ENCODE measurements around the gene LHB. TPM values are rescaled to one million over a fixed set of nuclear protein-coding genes. Genes with fewer than 3 reads are reported as not detected.
"Not testable (repeated sequence)": the region's sequence is repeated elsewhere in the genome, so short reads cannot be mapped to it uniquely, and the experiment has no call there.

Gene LHB
- total and polyA plus RNA-seq, 7 experiments from 2014 or later = not detected

DNA sequence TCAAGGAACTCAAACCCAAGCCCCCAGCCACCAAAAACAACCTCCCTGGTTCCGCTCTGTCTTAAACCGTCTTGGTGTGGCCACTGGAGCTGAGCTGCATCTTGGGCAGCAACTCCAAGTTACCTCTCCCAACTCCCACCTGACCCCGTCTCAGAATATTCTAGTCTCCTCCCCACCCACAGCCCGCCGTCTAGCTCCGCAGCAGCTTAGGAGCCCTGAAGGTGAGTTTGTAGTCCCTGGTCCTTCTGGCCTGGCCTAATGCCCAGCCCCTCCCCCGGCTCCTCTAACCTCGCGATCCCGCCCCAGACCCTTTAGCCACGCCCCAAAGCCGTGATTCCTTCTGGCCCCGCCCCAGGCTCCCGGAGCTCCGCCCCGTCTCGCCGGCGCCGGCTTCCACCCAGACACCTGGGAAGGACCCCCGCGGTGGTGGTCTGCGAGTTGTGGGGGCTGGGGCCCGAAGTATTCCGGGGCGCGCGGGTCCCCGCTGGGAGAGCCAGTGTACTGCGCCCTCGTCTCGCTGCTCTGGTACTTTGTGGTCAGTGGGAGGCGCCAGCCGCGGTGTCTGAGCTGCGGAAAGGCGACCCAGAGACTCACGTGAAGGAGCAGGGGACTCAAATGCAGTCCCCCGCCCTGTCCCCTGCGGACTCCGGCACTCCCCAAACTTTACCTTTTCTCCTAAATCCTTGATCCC lies 2.5 kb upstream of the LHB start:
- no peaks in the 10 kb centered on the region for H3K9me3 ChIP-seq (ENCODE audit: control insufficient read depth in 2 of 3, low read length in 3 of 3)
- intact Hi-C loops (cut with micrococcal nuclease) = loop anchor here (2.0 to 5.0 kb wide), 3 partner anchors 27 to 128 kb away; partner anchors contain the start of genes GYS1 (in 2 of the 2), RUVBL2 (in 2 of the 2) and CGB7 (in 1 of the 2)
- peaks cover 0 to 22% (median 0%) of the 10 kb centered on the region in 5 donors for H3K27me3 Mint-ChIP-seq
- DNase-seq (peak; percentile 33 to 76 (median 55)), ATAC-seq (peak; percentile 65)
- H3K4me1 Mint-ChIP-seq = peaks cover 7 to 22% (median 18%) of the 10 kb centered on the region in 7 donors
- H3K36me3 ChIP-seq (ENCODE audit: control insufficient read depth in 2 of 3, insufficient read depth in 3 of 3, low read length in 3 of 3) = peaks cover 0 to 13% (median 0%) of the 10 kb centered on the region in 3 experiments
- H3K4me3 ChIP-seq (ENCODE audit: low read length) = peak overlapping the region; percentile 76
- peaks cover 0 to 4% of the 10 kb centered on the region in 2 donors for H3K4me1 ChIP-seq (ENCODE audit: control insufficient read depth in 2 of 2, insufficient read depth in 2 of 2, low read length in 2 of 2)
- CTCF ChIA-PET = interaction anchor here (0.7 to 2.6 kb wide), 2 partner anchors 9 to 19 kb away, joined by 3 to 11 read pairs; no protein-coding TSS in a partner anchor
- H3K9me3 Mint-ChIP-seq = no peaks in the 10 kb centered on the region
- H3K27ac ChIP-seq (ENCODE audit: low read depth, low read length) = no peak overlapping the region
- H3K36me3 Mint-ChIP-seq = peaks cover 0 to 1% (median 0%) of the 10 kb centered on the region in 5 donors
- no peaks in the 10 kb centered on the region for H3K27me3 ChIP-seq (ENCODE audit: control insufficient read depth in 2 of 2, insufficient read depth in 2 of 2, low read length in 2 of 2)
- H3K27ac Mint-ChIP-seq = peak overlapping the region in 7 of 9 donors; percentile 36 to 81 (median 66)
- POLR2A ChIA-PET = interaction anchor here (1.1 kb wide), 1 partner anchor 26 kb away, joined by 6 read pairs; the partner anchor contains the start of genes GYS1 and RUVBL2
- H3K4me3 Mint-ChIP-seq = peak overlapping the region; percentile 78 to 95 (median 90)

DNA sequence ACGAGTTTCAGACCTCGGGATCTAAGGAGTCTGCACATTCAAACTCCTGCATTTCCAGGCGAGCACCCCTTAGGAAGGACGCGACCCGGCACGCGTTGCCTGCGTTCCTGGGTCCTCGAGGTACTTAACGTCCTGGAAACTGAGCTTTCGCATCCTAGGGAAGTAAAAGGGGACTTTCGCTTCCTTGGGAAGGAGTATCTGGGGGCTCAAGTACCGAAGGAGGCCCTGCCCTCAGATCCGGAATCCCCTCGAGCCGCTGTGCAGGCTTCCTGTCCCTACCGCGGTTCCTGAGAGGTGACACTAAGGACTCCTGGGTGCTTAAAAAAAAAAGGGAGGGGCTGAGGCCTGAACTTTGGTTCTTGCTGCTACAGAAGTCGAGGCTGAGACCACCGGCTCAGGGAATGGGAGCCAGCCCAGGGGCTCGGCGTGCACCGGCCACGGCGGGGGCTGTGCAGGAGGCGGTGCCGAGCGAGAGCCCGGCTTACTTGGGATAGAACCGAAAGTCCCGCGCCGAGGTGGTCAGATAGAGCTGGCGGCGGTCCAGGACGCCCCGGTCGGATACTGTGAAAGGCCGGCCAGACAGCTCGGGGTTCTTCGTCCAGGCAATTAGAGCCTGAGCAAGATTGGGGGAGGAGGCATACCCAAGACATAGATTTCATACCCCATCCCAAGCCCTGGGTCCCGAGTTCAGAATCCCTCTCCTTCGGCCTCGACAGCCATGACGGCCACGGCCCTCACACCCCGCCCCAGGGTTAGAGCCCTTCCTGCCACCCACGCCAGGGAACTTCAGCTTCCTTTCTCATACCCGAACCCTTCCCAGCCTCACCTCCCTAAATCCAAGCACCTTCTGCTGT lies 1.7 kb upstream of the LHB start:
- Mint-ChIP-seq H3K4me3 (peak overlapping the region; percentile 78 to 95 (median 90)), H3K27ac (peak overlapping the region in 5 of 9 donors; percentile 36 to 81 (median 62)), H3K4me1 (peaks cover 7 to 22% (median 18%) of the 10 kb centered on the region in 7 donors), H3K27me3 (peaks cover 0 to 22% (median 0%) of the 10 kb centered on the region in 5 donors)
- Histone ChIP-seq H3K27ac (ENCODE audit: low read depth, low read length) (peak overlapping the region; percentile 48), H3K4me3 (ENCODE audit: low read length) (peak overlapping the region; percentile 76), H3K36me3 (ENCODE audit: control insufficient read depth in 2 of 3, insufficient read depth in 3 of 3, low read length in 3 of 3) (peaks cover 0 to 13% (median 0%) of the 10 kb centered on the region in 3 experiments)
- H3K27me3 ChIP-seq (ENCODE audit: control insufficient read depth in 2 of 2, insufficient read depth in 2 of 2, low read length in 2 of 2); H3K9me3 ChIP-seq (ENCODE audit: control insufficient read depth in 2 of 3, low read length in 3 of 3); H3K4me1 ChIP-seq (ENCODE audit: control insufficient read depth in 2 of 2, insufficient read depth in 2 of 2, low read length in 2 of 2); ATAC-seq; H3K36me3 Mint-ChIP-seq; H3K9me3 Mint-ChIP-seq: not testable (repeated sequence)
- ChIA-PET POLR2A (interaction anchor here (1.1 to 1.3 kb wide), 4 partner anchors 25 to 79 kb away, joined by 3 to 10 read pairs (median 5); partner anchors contain the start of genes GYS1 and RUVBL2), CTCF (interaction anchor here (0.6 to 2.6 kb wide), 7 partner anchors 9 to 415 kb away, joined by 3 to 11 read pairs (median 5); partner anchors contain the start of gene RUVBL2)
- intact Hi-C loops (cut with micrococcal nuclease) = loop anchor here (2.0 to 5.0 kb wide), 3 partner anchors 26 to 129 kb away; partner anchors contain the start of genes GYS1 (in 2 of the 2), RUVBL2 (in 2 of the 2) and CGB7 (in 1 of the 2)
- peak in 5 of 9 donors; percentile 23 to 36 (median 31) for DNase-seq

DNA sequence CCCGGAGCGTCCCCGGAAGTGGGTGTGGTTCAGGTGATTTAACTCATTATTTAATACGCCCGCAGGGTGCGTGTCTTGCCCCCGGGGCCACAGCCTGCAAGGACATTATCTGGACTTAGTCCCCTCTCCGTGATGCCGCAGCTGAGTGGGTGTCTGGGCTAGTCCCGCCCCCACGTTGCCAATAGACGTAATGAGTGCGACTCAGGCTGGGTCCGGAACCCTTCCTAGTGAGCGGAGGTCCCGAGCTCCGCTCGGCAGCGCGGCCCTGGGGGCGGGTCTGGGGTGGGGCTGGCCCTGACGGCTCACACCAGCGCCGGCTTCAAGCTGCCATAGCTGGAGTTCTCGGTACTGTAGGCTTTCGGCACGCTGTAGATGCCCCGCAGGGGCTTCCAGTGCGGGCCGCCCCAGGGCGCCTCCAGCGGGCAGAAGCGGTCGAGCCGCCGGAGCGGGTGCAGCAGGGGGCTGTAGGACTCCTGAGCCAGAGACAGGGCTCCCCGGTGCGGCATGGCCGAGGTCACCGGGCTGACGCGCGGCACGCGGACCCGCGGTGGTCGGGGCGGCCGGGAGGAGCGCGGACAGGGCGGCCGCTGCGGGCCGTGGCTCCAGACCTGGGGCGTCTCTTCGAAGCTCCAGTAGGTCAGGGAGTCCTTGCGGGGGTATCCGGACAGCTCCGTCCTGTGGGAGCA lies 918 bp upstream of the LHB start:
- Histone ChIP-seq H3K4me3 (ENCODE audit: low read length) (peak overlapping the region; percentile 76), H3K9me3 (ENCODE audit: control insufficient read depth in 2 of 3, low read length in 3 of 3) (no peaks in the 10 kb centered on the region), H3K36me3 (ENCODE audit: control insufficient read depth in 2 of 3, insufficient read depth in 3 of 3, low read length in 3 of 3) (peaks cover 0 to 13% (median 0%) of the 10 kb centered on the region in 3 experiments), H3K27ac (ENCODE audit: low read depth, low read length) (peak overlapping the region; percentile 48), H3K4me1 (ENCODE audit: control insufficient read depth in 2 of 2, insufficient read depth in 2 of 2, low read length in 2 of 2) (peaks cover 0 to 4% of the 10 kb centered on the region in 2 donors), H3K27me3 (ENCODE audit: control insufficient read depth in 2 of 2, insufficient read depth in 2 of 2, low read length in 2 of 2) (no peaks in the 10 kb centered on the region)
- ChIA-PET CTCF (interaction anchor here (0.5 to 2.6 kb wide), 11 partner anchors 8 to 414 kb away, joined by 3 to 11 read pairs (median 4); partner anchors contain the start of gene RUVBL2), POLR2A (interaction anchor here (1.1 to 1.3 kb wide), 4 partner anchors 24 to 80 kb away, joined by 3 to 10 read pairs (median 4); partner anchors contain the start of genes GYS1 and RUVBL2)
- peaks cover 7 to 22% (median 18%) of the 10 kb centered on the region in 7 donors for H3K4me1 Mint-ChIP-seq
- ATAC-seq (peak; percentile 91), DNase-seq (peak; percentile 49 to 71 (median 67))
- intact Hi-C loops (cut with micrococcal nuclease) = loop anchor here (2.0 to 5.0 kb wide), 3 partner anchors 25 to 129 kb away; partner anchors contain the start of genes GYS1 (in 2 of the 2), RUVBL2 (in 2 of the 2) and CGB7 (in 1 of the 2)
- H3K4me3 Mint-ChIP-seq = peak overlapping the region; percentile 78 to 95 (median 90)
- H3K36me3 Mint-ChIP-seq = peaks cover 0 to 6% (median 0%) of the 10 kb centered on the region in 5 donors
- H3K27ac Mint-ChIP-seq = peak overlapping the region in 3 of 9 donors; percentile 28 to 45 (median 42)
- H3K9me3 Mint-ChIP-seq = no peaks in the 10 kb centered on the region
- peaks cover 0 to 22% (median 0%) of the 10 kb centered on the region in 5 donors for H3K27me3 Mint-ChIP-seq

DNA sequence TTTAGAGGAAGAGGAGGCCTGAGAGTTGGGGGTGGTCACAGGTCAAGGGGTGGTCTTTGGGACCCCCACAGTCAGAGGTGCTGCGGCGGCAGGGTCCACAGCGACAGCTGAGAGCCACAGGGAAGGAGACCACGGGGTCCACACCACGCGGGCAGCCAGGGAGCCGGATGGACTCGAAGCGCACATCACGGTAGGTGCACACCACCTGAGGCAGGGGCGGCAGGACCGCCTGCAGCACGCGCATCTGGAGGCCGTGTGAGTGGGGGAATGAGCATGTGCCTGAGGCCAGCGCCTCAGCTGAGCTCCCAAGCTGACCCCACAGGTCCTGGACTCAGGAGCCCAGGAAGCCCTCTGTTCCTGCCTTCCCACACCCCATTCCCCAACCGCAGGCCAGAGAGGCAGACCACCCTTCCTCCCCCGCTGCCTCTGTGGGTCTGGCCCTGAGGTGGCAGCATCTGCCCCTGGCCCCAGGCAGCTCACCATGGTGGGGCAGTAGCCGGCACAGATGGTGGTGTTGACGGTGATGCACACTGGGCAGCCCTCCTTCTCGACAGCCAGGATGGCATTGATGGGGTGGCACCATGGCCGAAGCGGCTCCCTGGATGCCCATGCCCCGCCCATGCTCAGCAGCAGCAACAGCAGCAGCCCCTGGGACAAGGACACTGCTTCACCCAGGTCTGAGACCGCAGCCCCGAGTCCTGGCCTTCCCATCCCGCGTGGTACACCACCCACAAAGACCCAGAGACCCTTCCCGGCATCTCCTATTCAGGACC lies 638 bp downstream of the LHB start:
- ChIA-PET CTCF (interaction anchor here (1.1 kb wide), 1 partner anchor 16 kb away, joined by 3 read pairs; no protein-coding TSS in a partner anchor), POLR2A (no interaction called here)
- H3K4me1 Mint-ChIP-seq = peaks cover 6 to 21% (median 18%) of the 10 kb centered on the region in 7 donors
- H3K36me3 Mint-ChIP-seq = peaks cover 0 to 6% (median 0%) of the 10 kb centered on the region in 5 donors
- Histone ChIP-seq H3K4me1 (ENCODE audit: control insufficient read depth in 2 of 2, insufficient read depth in 2 of 2, low read length in 2 of 2) (peaks cover 0 to 4% of the 10 kb centered on the region in 2 donors), H3K27ac (ENCODE audit: low read depth, low read length) (no peak overlapping the region), H3K4me3 (ENCODE audit: low read length) (no peak overlapping the region), H3K9me3 (ENCODE audit: control insufficient read depth in 2 of 3, low read length in 3 of 3) (no peaks in the 10 kb centered on the region), H3K27me3 (ENCODE audit: control insufficient read depth in 2 of 2, insufficient read depth in 2 of 2, low read length in 2 of 2) (no peaks in the 10 kb centered on the region), H3K36me3 (ENCODE audit: control insufficient read depth in 2 of 3, insufficient read depth in 3 of 3, low read length in 3 of 3) (peaks cover 0 to 25% (median 0%) of the 10 kb centered on the region in 3 experiments)
- no peaks in the 10 kb centered on the region for H3K9me3 Mint-ChIP-seq
- ATAC-seq = no peak
- DNase-seq = no peak
- H3K27me3 Mint-ChIP-seq = peaks cover 0 to 20% (median 0%) of the 10 kb centered on the region in 5 donors
- intact Hi-C loops (cut with micrococcal nuclease) = loop anchor here in 1 of 2 donors (5.0 kb wide), 1 partner anchor 131 kb away; no protein-coding TSS in a partner anchor
- H3K27ac Mint-ChIP-seq = peak overlapping the region in 2 of 9 donors; percentile 22 to 45
- H3K4me3 Mint-ChIP-seq = peak overlapping the region in 3 of 10 donors; percentile 21 to 30 (median 21)

DNA sequence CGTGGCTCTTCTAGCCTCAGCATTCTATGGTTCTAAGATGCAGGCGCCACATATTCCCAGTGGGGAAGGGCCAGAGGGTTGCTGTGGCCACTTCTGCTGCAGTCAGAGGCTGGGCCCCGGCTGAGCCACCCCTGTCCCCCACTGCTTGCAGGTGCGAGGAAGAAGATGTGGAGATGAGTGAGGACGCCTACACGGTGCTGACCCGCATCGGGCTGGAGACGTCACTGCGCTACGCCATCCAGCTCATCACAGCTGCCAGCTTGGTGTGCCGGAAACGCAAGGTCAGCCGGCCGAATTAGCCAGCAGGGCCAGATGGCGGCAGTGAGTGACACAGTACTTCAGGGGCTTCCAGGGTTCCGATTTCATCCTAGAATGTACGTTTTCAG lies 2.0 kb downstream of the LHB start:
- Mint-ChIP-seq H3K4me1 (peaks cover 0 to 16% (median 12%) of the 10 kb centered on the region in 7 donors), H3K9me3 (no peaks in the 10 kb centered on the region), H3K27ac (no peak overlapping the region), H3K27me3 (peaks cover 0 to 11% (median 0%) of the 10 kb centered on the region in 5 donors), H3K4me3 (peak overlapping the region in 1 of 10 donors; percentile 7), H3K36me3 (peaks cover 0 to 11% (median 3%) of the 10 kb centered on the region in 5 donors)
- no peak overlapping the region for H3K27ac ChIP-seq (ENCODE audit: low read depth, low read length)
- no peaks in the 10 kb centered on the region for H3K27me3 ChIP-seq (ENCODE audit: control insufficient read depth in 2 of 2, insufficient read depth in 2 of 2, low read length in 2 of 2)
- H3K9me3 ChIP-seq (ENCODE audit: control insufficient read depth in 2 of 3, low read length in 3 of 3) = no peaks in the 10 kb centered on the region
- intact Hi-C loops (cut with micrococcal nuclease) = loop anchor here in 1 of 2 donors (5.0 kb wide), 1 partner anchor 132 kb away; no protein-coding TSS in a partner anchor
- H3K36me3 ChIP-seq (ENCODE audit: control insufficient read depth in 2 of 3, insufficient read depth in 3 of 3, low read length in 3 of 3) = peaks cover 0 to 38% (median 0%) of the 10 kb centered on the region in 3 experiments
- CTCF ChIA-PET = interaction anchor here (1.1 kb wide), 1 partner anchor 14 kb away, joined by 3 read pairs; no protein-coding TSS in a partner anchor
- no peak for ATAC-seq
- POLR2A ChIA-PET = interaction anchor here (0.9 kb wide), 1 partner anchor 173 kb away, joined by 3 read pairs; no protein-coding TSS in a partner anchor
- H3K4me3 ChIP-seq (ENCODE audit: low read length) = no peak overlapping the region
- H3K4me1 ChIP-seq (ENCODE audit: control insufficient read depth in 2 of 2, insufficient read depth in 2 of 2, low read length in 2 of 2) = no peaks in the 10 kb centered on the region
- no peak for DNase-seq
